IPS DF 6.9 (cell line): Measurements from ENCODE around the gene OXER1.

ENCODE experiments used
- DNase-seq: peaks from one replicate; pipeline ENCODE4 v3.0.0-alpha.2; 2013; ENCODE audit warnings: low read depth, low spot score
- H3K27ac ChIP-seq: one replicate; pipeline ENCODE4 v1.5.1; 2013; ENCODE audit warnings: low read length, control low read depth
- H3K27me3 ChIP-seq: 2 replicates; pipeline ENCODE4 v1.6.1; 2013; ENCODE audit warnings: mild to moderate bottlenecking, low read length; ENCODE audit not compliant: control insufficient read depth, insufficient read depth
- H3K36me3 ChIP-seq: 2 replicates; pipeline ENCODE4 v1.6.1; 2013; ENCODE audit warnings: low read length; ENCODE audit not compliant: control insufficient read depth, insufficient read depth
- H3K4me1 ChIP-seq: 2 replicates; pipeline ENCODE4 v1.6.1; 2013; ENCODE audit warnings: low read length; ENCODE audit not compliant: control insufficient read depth, insufficient read depth
- H3K4me3 ChIP-seq: 2 replicates; pipeline ENCODE4 v1.5.1; 2013; ENCODE audit warnings: mild to moderate bottlenecking, low read length
- H3K9me3 ChIP-seq: 2 replicates; pipeline ENCODE4 v1.6.1; 2013; ENCODE audit warnings: low read length, inconsistent platforms; ENCODE audit not compliant: control insufficient read depth, insufficient read depth
- WGBS: extraction: QIAGEN DNeasy Blood & Tissue Kit; methylation state at CpG from one replicate; pipeline ENCODE4 v1.1.7; 2013; ENCODE audit warnings: mixed read lengths, missing lambda C conversion rate; ENCODE audit not compliant: insufficient read length, insufficient coverage; 5-methylcytosine and 5-hydroxymethylcytosine counted together

The OXER1 gene

DNA sequence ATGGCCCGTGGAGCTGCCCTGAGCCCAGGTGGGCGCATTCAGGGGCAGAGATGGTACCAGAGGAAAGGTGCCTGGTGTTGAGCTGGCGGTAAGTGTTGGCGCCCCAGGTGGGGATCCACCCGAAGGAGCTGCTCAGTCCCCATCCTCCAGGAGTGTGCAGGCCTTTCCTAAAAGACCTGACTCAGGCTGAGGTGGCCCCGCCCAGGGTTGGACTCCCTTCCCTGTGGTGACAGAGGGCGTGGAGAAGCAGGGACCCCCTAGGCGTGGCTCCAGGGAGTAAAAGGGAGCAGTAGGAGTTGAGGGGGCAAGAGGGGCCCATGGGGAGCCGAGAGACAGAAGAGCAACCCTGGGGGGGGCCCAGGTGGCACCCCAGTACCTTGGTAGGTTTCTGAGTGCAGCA, 2.4 kb downstream of the OXER1 start:
- no CpG with 5 or more reads among the region's 9 CpGs for WGBS
- Histone ChIP-seq H3K27ac (no peak overlapping the region), H3K36me3 (peaks cover 8% of the 10 kb centered on the region; the same call in 1 of the 2 replicates), H3K4me1 (no peaks in the 10 kb centered on the region; the same call in 1 of the 2 replicates), H3K4me3 (no peak overlapping the region), H3K27me3 (no peaks in the 10 kb centered on the region), H3K9me3 (no peaks in the 10 kb centered on the region)
- DNase-seq, result no peak

DNA sequence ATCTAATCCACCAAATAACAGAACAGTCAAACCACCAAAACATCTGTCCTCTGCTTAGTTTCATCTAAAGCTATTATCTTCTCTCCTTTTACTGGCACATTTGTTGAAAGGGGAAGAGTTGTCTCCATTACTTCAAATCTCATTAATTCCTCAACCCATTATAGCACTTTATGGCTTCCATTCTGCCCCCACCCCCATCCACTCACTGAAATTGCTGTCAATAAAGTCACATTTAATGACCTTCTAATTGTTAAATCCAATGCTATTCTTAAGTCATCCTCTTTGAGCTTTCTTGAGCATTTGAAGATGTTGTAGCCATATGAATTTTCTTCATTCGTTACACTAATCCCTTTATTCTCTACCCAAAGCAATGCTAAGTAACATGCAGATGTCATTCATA, 5.2 kb downstream of the OXER1 start:
- DNase-seq, result no peak
- H3K27me3 ChIP-seq, result no peaks in the 10 kb centered on the region
- no peaks in the 10 kb centered on the region for H3K9me3 ChIP-seq
- H3K36me3 ChIP-seq, result peaks cover 6% of the 10 kb centered on the region; the same call in 1 of the 2 replicates
- no peak overlapping the region for H3K27ac ChIP-seq
- H3K4me3 ChIP-seq, result no peak overlapping the region
- no peaks in the 10 kb centered on the region; the same call in 1 of the 2 replicates for H3K4me1 ChIP-seq
- WGBS, result no CpG with 5 or more reads among the region's 1 CpG

DNA sequence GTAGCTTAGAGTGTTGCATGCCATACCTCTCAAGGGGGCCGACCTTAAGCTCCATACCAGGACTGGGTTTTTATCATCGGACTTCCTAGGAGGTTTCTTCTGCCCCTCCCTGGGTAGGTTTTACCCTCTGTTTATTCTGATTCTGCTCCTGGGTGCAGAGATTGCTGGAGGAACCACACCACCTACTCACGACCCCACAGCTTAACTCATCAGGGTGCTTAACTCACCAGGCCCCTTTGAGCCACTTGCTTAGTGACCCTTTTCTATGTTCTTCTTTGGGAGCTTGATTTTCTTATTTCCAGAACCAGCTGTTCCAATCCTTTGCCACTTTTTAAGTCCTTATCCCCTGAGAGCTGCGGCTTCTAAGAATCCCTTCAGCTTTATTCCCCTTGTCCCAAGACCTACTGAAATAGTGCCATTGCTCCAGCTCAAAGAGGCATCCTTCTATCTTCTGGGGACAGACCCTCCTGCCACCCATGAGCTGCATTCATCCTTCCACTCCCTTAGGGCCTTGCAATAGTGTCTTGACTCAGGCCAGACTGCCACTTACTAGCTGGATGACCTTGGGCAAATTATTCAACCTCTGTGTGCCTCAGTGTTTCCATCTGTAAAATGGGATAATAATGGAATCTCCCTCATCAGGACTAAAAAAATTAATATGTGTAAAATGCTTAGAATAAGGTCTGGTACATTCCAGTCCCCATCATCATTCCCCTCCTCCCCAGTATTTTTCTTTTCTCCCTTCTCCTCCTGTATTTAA, 5.8 kb downstream of the OXER1 start:
- peaks cover 2% of the 10 kb centered on the region; the same call in 1 of the 2 replicates for H3K36me3 ChIP-seq
- no peaks in the 10 kb centered on the region for H3K9me3 ChIP-seq
- H3K27me3 ChIP-seq, result no peaks in the 10 kb centered on the region
- no peak overlapping the region for H3K27ac ChIP-seq
- no peak overlapping the region for H3K4me3 ChIP-seq
- no peak for DNase-seq
- H3K4me1 ChIP-seq, result no peaks in the 10 kb centered on the region; the same call in 1 of the 2 replicates
- WGBS, result no CpG with 5 or more reads among the region's 4 CpGs

DNA sequence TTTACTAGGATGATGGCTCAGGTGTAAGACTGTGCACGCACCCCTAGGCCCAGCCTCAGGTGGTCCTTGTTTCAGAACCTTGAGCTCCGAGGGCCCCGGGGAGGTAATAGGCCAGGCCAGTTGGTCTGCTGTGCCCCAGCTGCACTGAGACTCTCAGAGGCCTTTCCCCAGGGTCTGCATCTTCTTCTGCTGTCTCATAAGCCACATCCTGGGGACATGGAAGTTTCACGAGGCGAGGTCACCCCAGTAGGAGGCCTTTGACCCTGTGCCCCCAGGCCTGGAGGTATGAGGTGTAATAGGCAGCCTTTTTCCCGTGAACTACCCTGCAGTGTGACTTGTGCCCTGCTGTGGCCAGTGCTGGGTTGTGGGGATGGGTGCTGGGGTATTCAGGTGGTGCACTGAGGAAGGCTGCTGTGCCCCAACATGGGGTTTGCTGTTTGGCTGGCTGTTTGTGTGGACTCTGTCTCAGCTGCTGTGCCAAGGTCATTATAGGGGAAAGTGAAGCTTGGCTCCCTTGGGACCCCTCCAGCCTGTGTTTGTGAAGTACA, 6.9 kb downstream of the OXER1 start:
- no CpG with 5 or more reads among the region's 6 CpGs for WGBS
- Histone ChIP-seq H3K4me1 (no peaks in the 10 kb centered on the region), H3K27me3 (no peaks in the 10 kb centered on the region), H3K4me3 (no peak overlapping the region), H3K36me3 (no peaks in the 10 kb centered on the region), H3K9me3 (no peaks in the 10 kb centered on the region), H3K27ac (no peak overlapping the region)
- no peak for DNase-seq

DNA sequence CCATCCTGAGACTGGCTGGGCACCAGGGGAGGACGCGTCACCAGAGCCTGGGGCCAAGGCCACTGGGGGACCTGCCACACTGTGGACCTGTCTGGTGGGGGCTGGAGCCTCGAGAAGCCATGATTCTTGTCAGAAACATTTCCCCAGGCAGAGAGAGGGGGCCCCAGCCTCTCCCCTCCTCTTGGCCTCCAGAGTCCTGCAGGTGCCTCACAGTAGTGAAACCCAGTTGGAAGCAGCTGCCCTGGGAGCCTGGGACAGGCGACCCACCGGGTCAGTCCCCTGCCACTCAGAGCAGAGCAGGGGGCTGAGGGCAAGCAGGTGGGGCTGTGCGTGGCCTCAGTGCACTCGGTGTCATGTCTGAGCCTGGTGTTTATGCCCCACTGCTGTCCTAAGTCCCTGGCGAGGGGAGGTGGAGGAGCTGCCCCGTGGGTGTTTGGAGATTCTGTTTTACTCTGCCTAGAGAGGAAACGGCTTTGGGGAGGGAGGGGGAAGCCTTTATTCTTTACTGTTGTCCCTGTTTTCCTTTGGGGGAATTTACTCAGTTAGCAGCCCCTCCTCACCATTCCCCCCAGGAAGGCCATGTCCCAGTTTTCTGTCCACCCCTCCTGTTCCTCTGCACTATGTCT, 7.7 kb downstream of the OXER1 start:
- Histone ChIP-seq H3K36me3 (no peaks in the 10 kb centered on the region), H3K9me3 (no peaks in the 10 kb centered on the region), H3K27me3 (no peaks in the 10 kb centered on the region), H3K4me3 (no peak overlapping the region), H3K4me1 (no peaks in the 10 kb centered on the region), H3K27ac (no peak overlapping the region)
- WGBS, result no CpG with 5 or more reads among the region's 10 CpGs
- DNase-seq, result no peak

DNA sequence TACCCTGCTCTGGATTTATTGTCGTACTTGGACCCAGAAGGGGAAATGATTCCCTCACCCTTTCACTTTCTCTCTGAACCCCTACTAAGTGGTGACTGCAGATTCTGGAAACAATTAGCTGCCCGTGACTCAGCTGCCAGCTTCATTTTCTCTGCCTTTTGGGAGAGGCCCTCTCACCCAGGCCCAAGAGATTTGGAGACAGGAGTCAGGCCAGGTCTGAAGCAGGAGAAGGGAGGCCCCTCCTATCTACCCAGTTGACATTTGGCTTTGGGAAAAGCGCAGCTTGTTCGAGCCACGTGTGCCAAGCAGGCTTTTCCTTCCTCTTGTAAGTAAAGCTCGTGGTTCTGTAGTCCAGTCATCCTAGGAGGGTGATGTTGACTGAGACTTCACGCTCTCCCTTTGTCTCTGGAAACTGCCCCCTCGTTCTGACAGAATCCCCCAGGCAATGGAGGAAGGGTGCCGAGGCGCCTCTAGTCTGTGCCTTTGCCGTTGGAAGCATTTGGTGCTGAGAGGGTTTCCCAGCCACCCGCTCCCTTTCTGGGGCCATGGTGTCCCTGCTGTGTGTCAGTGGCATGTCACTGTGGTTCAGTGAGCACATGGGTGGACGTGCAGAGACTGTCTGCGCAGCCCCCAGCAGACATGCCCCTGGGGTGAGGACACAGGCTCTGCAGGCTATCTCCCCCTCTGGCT, 8.6 kb downstream of the OXER1 start:
- Histone ChIP-seq H3K9me3 (no peaks in the 10 kb centered on the region), H3K27ac (no peak overlapping the region), H3K4me1 (no peaks in the 10 kb centered on the region), H3K4me3 (no peak overlapping the region), H3K36me3 (no peaks in the 10 kb centered on the region), H3K27me3 (no peaks in the 10 kb centered on the region)
- no CpG with 5 or more reads among the region's 14 CpGs for WGBS
- no peak for DNase-seq

DNA sequence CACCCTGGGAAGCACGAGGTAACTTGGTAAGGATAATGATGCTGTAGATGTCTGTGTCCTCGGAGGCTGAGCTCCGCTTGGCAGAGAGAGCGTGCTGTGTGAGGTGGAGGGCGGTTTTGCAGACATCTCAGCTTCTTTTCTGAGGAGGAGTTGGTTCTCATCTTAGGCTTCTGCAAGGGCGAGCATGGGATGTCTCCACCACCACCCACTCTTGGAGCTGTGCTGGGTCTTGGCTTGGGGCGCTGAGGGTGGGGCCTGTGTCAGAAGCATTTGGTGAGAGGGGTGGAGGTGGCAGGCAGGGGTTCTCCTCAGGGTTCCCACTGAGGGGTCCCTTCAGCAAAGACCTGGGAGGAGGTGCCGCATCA, 9.2 kb downstream of the OXER1 start:
- Histone ChIP-seq H3K27ac (no peak overlapping the region), H3K36me3 (no peaks in the 10 kb centered on the region)
- no CpG with 5 or more reads among the region's 8 CpGs for WGBS

DNA sequence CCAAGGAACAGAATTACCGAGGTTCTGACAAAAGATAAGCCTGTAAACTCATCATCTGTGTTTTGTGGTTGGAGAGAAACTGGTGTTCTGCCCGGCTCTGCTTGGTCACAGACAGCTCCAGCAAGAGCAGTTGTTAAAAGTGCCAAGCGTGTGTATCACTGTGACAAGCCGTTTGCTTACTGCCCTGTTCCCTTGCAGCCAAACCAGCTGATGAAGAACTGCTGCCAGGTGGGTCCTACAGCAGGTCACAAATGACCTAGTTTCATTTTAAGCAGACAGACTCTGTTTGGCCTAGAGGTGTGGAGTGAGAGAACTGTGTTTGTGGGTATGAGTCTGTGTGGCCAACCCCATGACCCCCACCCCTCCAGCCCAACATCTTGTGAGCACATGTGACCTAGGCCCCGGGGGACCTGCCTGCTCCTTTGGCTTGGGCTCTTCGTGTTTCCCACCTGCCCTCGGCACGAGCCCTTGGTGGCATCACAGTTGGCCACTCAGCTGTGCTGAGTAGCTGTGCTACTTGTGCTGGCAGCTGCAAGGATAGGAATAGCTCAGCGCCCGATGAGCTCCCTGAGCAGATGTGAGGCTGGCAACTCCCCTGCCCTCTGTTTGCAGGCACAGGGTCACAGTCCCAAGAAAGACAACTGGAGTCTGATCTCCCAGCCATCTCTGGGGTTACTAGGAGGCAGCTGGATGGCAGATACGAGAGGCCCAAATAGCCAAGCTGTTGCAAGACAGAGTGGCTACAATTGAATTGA, 9.7 kb downstream of the OXER1 start:
- no peaks in the 10 kb centered on the region for H3K27me3 ChIP-seq
- no peaks in the 10 kb centered on the region for H3K4me1 ChIP-seq
- no peak overlapping the region for H3K4me3 ChIP-seq
- no peak overlapping the region for H3K27ac ChIP-seq
- no peak for DNase-seq
- H3K36me3 ChIP-seq, result no peaks in the 10 kb centered on the region
- no peaks in the 10 kb centered on the region for H3K9me3 ChIP-seq
- no CpG with 5 or more reads among the region's 11 CpGs for WGBS

More for the DNA sequence above, 9.2 kb downstream of the OXER1 start:
- Histone ChIP-seq H3K27me3 (no peaks in the 10 kb centered on the region), H3K4me1 (no peaks in the 10 kb centered on the region), H3K4me3 (no peak overlapping the region), H3K9me3 (no peaks in the 10 kb centered on the region)
- DNase-seq, result no peak

DNA sequence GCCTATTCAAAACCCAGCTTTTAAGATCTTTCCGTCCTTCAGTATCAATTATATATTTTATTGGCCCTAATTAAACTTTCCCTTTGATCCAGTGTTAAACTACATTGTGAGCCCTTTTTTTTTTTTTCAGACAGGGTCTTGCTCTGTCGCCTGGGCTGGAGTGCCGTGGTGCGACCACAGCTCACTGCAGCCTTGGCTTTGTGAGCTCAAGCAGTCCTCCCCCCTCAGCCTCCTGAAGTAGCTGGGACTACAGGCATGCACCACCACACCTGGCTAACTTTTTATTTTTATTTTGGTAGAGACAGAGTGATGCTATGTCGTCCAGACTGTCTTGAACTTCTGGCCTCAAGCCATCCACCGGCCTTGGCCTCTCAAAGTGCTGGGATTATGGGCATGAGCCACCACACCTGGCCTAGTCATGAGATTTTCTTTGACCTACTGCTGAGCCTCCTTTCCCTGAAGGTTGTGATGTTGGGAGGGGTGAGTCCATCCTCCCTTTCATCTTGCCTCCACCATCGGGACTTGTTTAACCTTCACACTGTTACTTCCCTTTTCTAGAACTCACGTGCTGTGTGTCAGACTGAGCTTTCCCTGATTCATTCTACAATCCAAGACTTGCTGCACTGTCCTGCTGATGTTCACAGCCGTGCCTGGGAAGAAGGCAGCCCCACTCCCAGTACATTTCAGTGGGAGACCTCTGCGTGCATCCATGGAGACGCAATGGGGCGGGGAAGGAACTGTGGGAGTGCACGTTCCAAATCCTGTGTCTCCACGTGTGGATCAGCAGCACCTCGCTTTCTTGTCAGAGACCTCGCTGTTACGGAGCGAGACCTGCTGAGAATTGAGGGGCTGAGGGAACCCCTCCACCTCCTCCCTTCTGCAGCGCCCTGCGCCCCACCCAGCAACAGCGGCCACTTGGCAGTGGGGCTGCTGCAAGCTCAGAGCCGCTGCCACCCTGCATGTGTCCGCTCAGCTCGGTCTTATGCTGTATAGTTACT, 10.8 kb downstream of the OXER1 start:
- H3K4me3 ChIP-seq, result no peak overlapping the region
- no CpG with 5 or more reads among the region's 24 CpGs for WGBS

More for the DNA sequence above, 10.8 kb downstream of the OXER1 start:
- no peaks in the 10 kb centered on the region for H3K27me3 ChIP-seq
- H3K4me1 ChIP-seq, result no peaks in the 10 kb centered on the region
- H3K36me3 ChIP-seq, result no peaks in the 10 kb centered on the region
- DNase-seq, result no peak
- H3K9me3 ChIP-seq, result no peaks in the 10 kb centered on the region
- H3K27ac ChIP-seq, result no peak overlapping the region
